Chondrocyte (in vitro differentiated cells): Measurements from ENCODE around the gene NFIX. TPM values are rescaled to one million over a fixed set of nuclear protein-coding genes. Genes with fewer than 3 reads are reported as not detected.

Experiments
- DNase-seq: peaks from one replicate; pipeline ENCODE4 v3.0.0; 2021; ENCODE audit warnings: mixed read lengths, low spot score
- H3K27ac Mint-ChIP-seq: one replicate; pipeline ENCODE4 v1.8.0; 2021; ENCODE audit warnings: mild to moderate bottlenecking, moderate library complexity, mixed read lengths; ENCODE audit not compliant: unreplicated experiment
- H3K27me3 Mint-ChIP-seq: 2 replicates; pipeline ENCODE4 v1.8.0; 2021; ENCODE audit warnings: low read depth, mixed read lengths
- H3K36me3 Mint-ChIP-seq: 2 replicates; pipeline ENCODE4 v1.8.0; 2021; ENCODE audit warnings: low read depth, mixed read lengths
- H3K4me1 Mint-ChIP-seq: 2 replicates; pipeline ENCODE4 v1.8.0; 2021; ENCODE audit warnings: low read depth, mild to moderate bottlenecking, mixed read lengths
- H3K4me3 Mint-ChIP-seq: one replicate; pipeline ENCODE4 v1.8.0; 2021; ENCODE audit warnings: mild to moderate bottlenecking, moderate library complexity, mixed read lengths; ENCODE audit not compliant: unreplicated experiment
- H3K9me3 Mint-ChIP-seq: 2 replicates; pipeline ENCODE4 v1.8.0; 2021; ENCODE audit warnings: low read depth, mixed read lengths
- CTCF ChIP-seq: fragments of 200-600 bp; sonication (generic); IDR thresholded peaks from 2 replicates; pipeline ENCODE4 v1.5.0; 2021; ENCODE audit warnings: antibody characterized with exemption, mild to moderate bottlenecking, moderate library complexity
- total RNA-seq: library from RNA; stranded (reverse); gene quantifications from 3 replicates; pipeline ENCODE4 v1.2.1, GENCODE V29; 2021

Gene NFIX
- total RNA-seq, 1 donor from 2014 or later: 98.9 TPM

- H3K27me3 Mint-ChIP-seq: no peaks in the 10 kb centered on the region
- peaks cover 9% of the 10 kb centered on the region for H3K4me1 Mint-ChIP-seq
- H3K27ac Mint-ChIP-seq: no peak overlapping the region
- no peaks in the 10 kb centered on the region for H3K9me3 Mint-ChIP-seq
- no peaks in the 10 kb centered on the region for H3K36me3 Mint-ChIP-seq
- TF ChIP-seq CTCF: no peak
- no peak for DNase-seq
- no peak overlapping the region for H3K4me3 Mint-ChIP-seq
These were observed 7.5 kb upstream of the NFIX start for GRCh38 chr19:12987781-12988180.

- DNase-seq: no peak
- Mint-ChIP-seq H3K4me3 (no peak overlapping the region), H3K36me3 (no peaks in the 10 kb centered on the region), H3K27ac (no peak overlapping the region), H3K27me3 (no peaks in the 10 kb centered on the region), H3K4me1 (peaks cover 7% of the 10 kb centered on the region), H3K9me3 (no peaks in the 10 kb centered on the region)
- no peak for TF ChIP-seq CTCF
These were observed 4.8 kb upstream of the NFIX start for GRCh38 chr19:12990431-12990830.

- H3K27me3 Mint-ChIP-seq: no peaks in the 10 kb centered on the region
- no peaks in the 10 kb centered on the region for H3K36me3 Mint-ChIP-seq
- no peak for TF ChIP-seq CTCF
- H3K27ac Mint-ChIP-seq: no peak overlapping the region
- H3K4me3 Mint-ChIP-seq: no peak overlapping the region
- H3K9me3 Mint-ChIP-seq: no peaks in the 10 kb centered on the region
- no peak for DNase-seq
- peaks cover 5% of the 10 kb centered on the region for H3K4me1 Mint-ChIP-seq
These were observed 4.4 kb upstream of the NFIX start for GRCh38 chr19:12990853-12991252.

- H3K4me3 Mint-ChIP-seq: no peak overlapping the region
These were observed 4.0 kb upstream of the NFIX start for GRCh38 chr19:12991296-12991695.

GRCh38 chr19:12992729-12993128 is 2.5 kb upstream of the NFIX start:
- Mint-ChIP-seq H3K27me3 (no peaks in the 10 kb centered on the region), H3K4me1 (peaks cover 18% of the 10 kb centered on the region), H3K9me3 (no peaks in the 10 kb centered on the region), H3K36me3 (no peaks in the 10 kb centered on the region), H3K27ac (no peak overlapping the region), H3K4me3 (no peak overlapping the region)
- TF ChIP-seq CTCF: no peak
- DNase-seq: no peak

More at GRCh38 chr19:12991296-12991695, 4.0 kb upstream of the NFIX start:
- no peak for DNase-seq
- no peaks in the 10 kb centered on the region for H3K36me3 Mint-ChIP-seq
- H3K27ac Mint-ChIP-seq: no peak overlapping the region
- H3K27me3 Mint-ChIP-seq: no peaks in the 10 kb centered on the region
- H3K9me3 Mint-ChIP-seq: no peaks in the 10 kb centered on the region
- peaks cover 7% of the 10 kb centered on the region for H3K4me1 Mint-ChIP-seq
- TF ChIP-seq CTCF: no peak
